ENCODE data around the gene OTX2.

Gene OTX2

GRCh38 chr14:56796259-56796658, 14.0 kb downstream of the OTX2 start:
- no peak for DNase-seq (ENCODE audit: low read depth)

DNA sequence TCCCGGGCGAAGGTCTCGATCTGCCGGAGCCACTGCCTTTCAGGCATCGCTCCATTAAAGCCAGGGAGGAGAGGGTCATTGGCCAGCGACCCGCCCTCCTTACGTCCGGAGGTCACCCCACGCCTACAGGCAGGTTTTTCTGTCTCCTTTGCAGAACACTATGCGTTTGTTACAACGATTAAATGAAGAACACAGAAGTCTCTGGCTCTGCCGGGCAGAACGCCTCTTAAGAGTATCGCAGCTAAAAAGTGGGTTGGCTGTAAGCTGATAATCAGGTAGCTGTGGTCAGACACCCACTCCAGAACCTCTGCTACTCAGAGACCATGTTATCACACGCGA, 15.0 kb downstream of the OTX2 start:
- no peak for DNase-seq (ENCODE audit: low read depth)

DNA sequence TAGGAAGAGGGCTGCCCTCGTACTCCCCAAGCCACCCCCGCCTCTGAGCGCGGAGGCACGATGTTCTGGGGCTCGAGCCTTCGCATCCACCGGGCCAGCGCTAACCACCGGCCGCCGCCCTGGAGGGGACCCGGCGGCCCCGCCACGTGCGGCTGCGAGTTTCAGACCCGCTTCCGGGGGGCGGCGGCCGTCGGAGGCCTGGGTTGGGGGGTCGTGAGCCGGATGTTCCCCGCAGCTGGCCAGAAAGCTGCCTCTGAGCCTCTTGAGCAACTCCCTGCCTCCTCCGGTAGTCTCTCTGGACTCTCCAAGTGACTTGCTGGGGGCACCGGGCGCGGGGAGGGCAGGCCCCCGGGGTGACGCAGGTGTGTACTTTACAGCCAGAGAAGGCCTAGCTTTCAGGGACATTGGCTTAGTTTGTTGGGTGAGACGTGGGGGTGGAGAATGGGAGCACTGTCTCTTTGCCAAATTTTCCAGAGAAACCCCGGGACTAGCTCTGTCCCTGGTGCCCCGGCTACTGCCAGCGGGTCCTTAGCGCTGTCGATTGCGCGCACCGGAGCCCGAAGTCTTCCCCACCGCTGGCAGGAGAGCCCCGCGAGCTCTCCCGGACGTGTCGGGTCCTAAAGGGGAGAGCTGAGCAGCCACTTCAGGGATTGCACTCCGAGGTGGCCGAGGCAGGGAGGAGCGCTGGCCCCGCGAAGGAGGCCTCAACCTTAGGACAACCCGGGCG, 15.6 kb downstream of the OTX2 start:
- DNase-seq (ENCODE audit: low read depth): no peak

DNA sequence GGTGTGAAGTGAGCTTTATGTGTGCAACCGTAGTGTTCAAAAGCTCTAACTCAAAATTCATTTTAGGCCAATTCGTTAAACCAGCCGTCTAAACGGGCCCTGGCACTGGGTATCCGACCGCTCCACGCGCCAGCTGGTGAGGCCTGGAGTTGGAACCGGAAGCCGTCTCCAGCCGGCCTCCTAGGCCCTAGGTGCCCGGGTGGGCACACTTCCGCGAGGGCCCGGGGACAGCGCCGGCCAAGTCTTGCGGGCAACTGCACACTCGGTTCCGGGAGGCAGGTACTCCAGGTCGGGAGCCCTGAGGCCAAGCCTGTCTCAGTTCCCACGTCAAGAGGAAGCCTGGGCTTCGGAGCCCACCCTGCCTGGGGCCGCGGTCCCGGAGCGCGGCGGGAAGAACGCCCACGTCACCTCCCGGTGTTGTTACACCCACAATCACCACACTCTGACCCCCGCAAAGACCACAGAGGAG, 16.2 kb downstream of the OTX2 start:
- no peak for DNase-seq (ENCODE audit: low read depth)

DNA sequence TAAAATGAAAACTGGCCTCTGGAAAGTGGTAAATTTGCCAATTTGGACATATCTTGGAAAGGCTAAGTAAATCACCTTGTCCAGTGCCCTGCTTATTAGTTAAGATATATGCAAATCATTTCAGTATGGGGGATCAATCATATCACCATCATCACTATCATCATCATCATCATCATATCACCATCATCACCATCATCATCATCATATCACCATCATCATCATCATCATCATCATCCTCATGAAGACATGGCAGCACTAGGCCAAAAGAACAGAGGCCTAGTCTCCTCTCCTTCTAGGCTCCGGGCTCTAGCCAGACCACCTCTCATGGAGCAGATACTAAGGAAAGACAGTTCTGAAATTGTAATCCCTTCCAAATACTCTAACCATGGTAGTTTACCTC, 20.3 kb downstream of the OTX2 start:
- DNase-seq (ENCODE audit: low read depth): no peak

DNA sequence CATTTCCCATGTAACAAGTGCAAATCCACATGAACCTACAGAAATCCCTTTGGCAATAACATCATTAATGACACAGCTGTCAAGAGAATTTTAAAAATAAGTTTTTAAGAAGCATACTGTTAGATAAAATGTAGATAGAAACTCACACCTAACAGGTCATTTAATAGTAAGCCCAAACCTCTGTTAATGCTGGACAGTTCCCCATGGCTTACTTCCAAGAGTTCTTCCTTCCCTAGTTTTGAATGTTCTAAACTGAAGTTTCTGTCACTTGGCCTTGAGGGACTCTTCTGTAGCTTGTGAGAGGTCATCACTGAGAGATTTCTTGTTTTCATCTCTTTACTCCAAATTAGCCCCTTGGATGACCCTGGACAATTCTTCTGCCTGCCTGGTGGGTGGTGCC, 22.7 kb downstream of the OTX2 start:
- no peak for DNase-seq (ENCODE audit: low read depth)

DNA sequence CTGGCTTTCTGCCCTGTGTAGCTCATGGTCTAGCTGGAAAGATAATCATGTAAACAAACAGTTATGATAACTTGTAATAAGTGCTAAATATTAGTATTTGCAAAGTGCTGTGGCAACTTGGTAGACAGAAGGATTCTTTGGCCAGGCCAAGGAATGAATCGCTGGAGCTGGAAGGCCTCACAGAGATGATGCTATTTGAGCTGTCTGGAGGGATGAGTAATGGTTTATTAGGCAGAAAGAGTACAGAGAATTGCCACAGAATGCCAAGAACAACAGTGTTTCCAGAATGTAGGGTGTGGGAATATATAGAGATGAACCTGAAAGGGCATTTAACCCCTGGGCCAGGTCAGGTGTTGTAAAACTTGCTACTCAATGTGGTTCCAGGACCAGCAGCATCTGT, 27.6 kb downstream of the OTX2 start:
- DNase-seq (ENCODE audit: low read depth): no peak

DNA sequence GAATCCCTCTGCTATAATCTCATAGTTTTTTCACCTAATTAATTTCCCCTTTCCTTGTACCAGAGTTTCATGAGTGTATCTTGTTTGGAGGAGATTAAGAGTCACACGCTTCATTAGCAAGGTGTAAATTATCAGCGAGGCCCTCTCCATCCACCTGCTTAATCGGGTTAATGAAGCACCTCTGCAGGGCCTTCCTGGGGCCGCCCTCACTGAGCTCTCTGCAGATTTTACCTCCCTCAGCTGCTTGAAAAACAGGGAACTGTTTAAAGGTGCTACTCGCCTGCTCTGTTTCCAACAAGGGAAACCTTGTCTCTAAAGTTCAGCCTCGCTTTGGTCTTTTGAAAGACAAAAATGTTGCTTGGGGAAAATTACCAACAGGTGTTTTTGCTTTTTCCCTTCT, 35.8 kb downstream of the OTX2 start:
- no peak for DNase-seq (ENCODE audit: low read depth)

- DNase-seq (ENCODE audit: low read depth): no peak
Observed at GRCh38 chr14:56770512-56770911, 39.8 kb downstream of the OTX2 start.

GRCh38 chr14:56760164-56760914, 49.9 kb downstream of the OTX2 start:
- DNase-seq (ENCODE audit: low read depth): no peak

DNA sequence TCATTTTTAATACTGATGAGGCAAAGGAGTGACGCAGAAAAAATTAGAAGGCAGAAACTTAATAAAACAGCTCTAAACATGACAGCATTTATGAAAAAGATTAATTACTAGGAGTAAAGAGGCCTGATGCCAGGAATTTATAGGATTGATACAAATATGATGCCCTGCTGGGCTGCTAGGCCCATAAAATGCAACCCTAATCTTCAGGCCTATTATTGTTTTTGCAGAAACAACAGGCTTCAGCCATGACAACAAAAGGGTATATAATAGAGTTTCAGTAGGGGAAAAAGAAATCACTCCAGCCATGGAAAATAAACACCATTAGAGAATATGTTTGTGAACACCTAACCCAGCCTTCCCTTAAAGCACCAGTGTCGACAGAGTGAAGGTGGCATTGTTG, 50.6 kb downstream of the OTX2 start:
- no peak for DNase-seq (ENCODE audit: low read depth)

GRCh38 chr14:56759094-56759493, 51.2 kb downstream of the OTX2 start:
- DNase-seq (ENCODE audit: low read depth): no peak

GRCh38 chr14:56754921-56755320, 55.4 kb downstream of the OTX2 start:
- no peak for DNase-seq (ENCODE audit: low read depth)

DNA sequence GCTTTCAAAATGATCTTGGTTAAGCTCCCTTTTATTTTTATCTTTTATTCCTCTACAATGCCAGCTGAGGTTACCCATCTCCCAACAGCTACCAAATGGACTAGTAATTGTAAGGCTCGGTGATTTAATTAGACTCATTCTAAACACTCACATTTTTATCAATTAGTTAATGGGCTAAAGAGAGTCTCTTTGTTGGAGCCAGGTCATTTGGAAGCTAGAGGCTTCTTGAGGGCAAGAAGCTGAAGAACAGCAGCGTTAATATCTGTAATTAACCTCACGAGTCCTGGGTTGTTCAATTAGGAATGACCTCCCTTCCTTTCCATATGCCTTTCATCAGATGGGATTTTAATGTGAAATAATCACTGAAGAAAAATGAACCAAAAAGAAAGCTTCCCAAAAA, 56.9 kb downstream of the OTX2 start:
- DNase-seq (ENCODE audit: low read depth): no peak

- DNase-seq (ENCODE audit: low read depth): no peak
Observed at GRCh38 chr14:56752428-56752827, 57.9 kb downstream of the OTX2 start.

DNA sequence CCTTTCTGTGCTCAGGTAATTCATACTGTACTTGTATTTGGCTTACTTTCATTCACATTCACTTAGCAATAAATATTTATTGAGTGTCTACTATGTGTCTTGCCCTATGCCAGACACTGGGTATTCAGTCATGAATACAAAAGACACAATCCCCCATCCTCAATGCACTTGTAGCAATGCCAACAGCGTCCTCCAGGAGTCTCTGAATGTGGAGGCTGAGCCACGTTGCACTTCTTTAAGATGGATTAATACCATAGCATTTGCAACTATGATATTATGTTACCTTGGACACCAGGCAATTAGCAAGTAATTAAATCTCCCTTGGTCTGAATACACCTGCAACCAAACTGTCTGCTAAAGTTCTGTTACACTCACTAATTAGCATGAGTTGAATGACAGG, 58.8 kb downstream of the OTX2 start:
- no peak for DNase-seq (ENCODE audit: low read depth)

Measured in fibroblast of the conjunctiva (primary cell).